Measurements from ENCODE around the gene DVL1. TPM values are rescaled to one million over a fixed set of nuclear protein-coding genes. Genes with fewer than 3 reads are reported as not detected.

DVL1 gene
- total and polyA plus RNA-seq, 2 of the 13 experiments (the other 11 are each of a cell fraction or from before 2014, with no cell fraction given), result 30.8 to 60.4 TPM

DNA sequence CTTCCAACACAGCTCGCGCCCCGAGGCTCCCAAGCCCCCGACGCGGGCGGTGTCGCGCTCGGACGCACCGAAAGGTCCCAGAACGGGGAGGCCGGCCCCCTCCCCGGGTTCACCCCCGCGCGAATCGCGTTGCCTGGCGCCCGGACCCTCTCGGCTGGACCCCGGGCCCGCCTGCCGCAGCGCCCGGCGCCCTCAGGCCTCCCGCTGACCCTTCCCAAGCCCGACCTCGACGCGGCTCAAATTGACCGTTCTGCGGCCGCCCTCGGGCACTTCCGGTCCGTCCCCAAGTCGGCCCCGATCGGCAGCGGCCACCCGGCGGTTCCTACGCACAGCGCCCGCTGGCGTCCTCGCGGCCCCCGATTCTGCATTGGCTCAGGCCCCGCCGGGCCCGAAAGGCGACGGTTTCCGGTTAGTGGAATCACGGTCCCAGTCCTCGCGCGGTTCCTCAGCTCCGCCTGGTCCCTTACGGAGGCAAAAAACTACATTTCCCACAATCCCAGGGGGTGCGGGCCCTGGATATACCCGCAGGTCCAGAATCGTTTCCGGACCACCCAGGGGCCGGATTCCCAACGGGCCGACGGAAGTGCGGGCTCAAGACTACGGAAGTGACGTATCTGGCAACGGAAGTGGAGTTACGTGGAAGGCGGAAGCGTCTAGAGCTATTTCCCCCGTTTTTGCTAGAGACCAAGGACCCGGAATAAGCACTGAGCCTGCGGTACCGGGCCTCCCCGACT is 25.9 kb upstream of the DVL1 start, which contains the start of gene AURKAIP1 (continued):
- TF ChIP-seq RELA (CRISPR knock-in tag; IDR thresholded peaks at IDR 0.05), result no peak
- peak; percentile 85; the same call in 1 of the 2 replicates for TF ChIP-seq ZNF44 (CRISPR knock-in tag; IDR thresholded peaks at IDR 0.05)
- TF ChIP-seq ZNF788 (CRISPR knock-in tag; IDR thresholded peaks at IDR 0.05; ENCODE audit: borderline replicate concordance), result peak; percentile 100
- TF ChIP-seq ZHX2 (IDR thresholded peaks at IDR 0.05; ENCODE audit: low read depth), result peak; percentile 89
- TF ChIP-seq ZHX2 (CRISPR knock-in tag; IDR thresholded peaks at IDR 0.05; ENCODE audit: borderline replicate concordance), result no peak; the same call in none of the 2 replicates
- TF ChIP-seq, protein P1, sequence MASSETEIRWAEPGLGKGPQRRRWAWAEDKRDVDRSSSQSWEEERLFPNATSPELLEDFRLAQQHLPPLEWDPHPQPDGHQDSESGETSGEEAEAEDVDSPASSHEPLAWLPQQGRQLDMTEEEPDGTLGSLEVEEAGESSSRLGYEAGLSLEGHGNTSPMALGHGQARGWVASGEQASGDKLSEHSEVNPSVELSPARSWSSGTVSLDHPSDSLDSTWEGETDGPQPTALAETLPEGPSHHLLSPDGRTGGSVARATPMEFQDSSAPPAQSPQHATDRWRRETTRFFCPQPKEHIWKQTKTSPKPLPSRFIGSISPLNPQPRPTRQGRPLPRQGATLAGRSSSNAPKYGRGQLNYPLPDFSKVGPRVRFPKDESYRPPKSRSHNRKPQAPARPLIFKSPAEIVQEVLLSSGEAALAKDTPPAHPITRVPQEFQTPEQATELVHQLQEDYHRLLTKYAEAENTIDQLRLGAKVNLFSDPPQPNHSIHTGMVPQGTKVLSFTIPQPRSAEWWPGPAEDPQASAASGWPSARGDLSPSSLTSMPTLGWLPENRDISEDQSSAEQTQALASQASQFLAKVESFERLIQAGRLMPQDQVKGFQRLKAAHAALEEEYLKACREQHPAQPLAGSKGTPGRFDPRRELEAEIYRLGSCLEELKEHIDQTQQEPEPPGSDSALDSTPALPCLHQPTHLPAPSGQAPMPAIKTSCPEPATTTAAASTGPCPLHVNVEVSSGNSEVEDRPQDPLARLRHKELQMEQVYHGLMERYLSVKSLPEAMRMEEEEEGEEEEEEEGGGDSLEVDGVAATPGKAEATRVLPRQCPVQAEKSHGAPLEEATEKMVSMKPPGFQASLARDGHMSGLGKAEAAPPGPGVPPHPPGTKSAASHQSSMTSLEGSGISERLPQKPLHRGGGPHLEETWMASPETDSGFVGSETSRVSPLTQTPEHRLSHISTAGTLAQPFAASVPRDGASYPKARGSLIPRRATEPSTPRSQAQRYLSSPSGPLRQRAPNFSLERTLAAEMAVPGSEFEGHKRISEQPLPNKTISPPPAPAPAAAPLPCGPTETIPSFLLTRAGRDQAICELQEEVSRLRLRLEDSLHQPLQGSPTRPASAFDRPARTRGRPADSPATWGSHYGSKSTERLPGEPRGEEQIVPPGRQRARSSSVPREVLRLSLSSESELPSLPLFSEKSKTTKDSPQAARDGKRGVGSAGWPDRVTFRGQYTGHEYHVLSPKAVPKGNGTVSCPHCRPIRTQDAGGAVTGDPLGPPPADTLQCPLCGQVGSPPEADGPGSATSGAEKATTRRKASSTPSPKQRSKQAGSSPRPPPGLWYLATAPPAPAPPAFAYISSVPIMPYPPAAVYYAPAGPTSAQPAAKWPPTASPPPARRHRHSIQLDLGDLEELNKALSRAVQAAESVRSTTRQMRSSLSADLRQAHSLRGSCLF (CRISPR knock-in tag; IDR thresholded peaks at IDR 0.05; ENCODE audit: borderline replicate concordance), result no peak
- TF ChIP-seq ZBTB40 (IDR thresholded peaks at IDR 0.05), result peak; percentile 97
- TF ChIP-seq ZBTB40 (CRISPR knock-in tag; IDR thresholded peaks at IDR 0.05), result peak; percentile 95

All from HepG2 (cell line).